DLD1 (cell line): ENCODE data around the gene MT2A.
"Not testable (repeated sequence)": the region's sequence is repeated elsewhere in the genome, so short reads cannot be mapped to it uniquely, and the experiment has no call there.

Experiments used
- in situ Hi-C: cut with HindIII; loops from 2 replicates; pipeline ENCODE4 v1.10.0; 2017; ENCODE audit warnings: low sequenced_read_pairs

MT2A gene

DNA sequence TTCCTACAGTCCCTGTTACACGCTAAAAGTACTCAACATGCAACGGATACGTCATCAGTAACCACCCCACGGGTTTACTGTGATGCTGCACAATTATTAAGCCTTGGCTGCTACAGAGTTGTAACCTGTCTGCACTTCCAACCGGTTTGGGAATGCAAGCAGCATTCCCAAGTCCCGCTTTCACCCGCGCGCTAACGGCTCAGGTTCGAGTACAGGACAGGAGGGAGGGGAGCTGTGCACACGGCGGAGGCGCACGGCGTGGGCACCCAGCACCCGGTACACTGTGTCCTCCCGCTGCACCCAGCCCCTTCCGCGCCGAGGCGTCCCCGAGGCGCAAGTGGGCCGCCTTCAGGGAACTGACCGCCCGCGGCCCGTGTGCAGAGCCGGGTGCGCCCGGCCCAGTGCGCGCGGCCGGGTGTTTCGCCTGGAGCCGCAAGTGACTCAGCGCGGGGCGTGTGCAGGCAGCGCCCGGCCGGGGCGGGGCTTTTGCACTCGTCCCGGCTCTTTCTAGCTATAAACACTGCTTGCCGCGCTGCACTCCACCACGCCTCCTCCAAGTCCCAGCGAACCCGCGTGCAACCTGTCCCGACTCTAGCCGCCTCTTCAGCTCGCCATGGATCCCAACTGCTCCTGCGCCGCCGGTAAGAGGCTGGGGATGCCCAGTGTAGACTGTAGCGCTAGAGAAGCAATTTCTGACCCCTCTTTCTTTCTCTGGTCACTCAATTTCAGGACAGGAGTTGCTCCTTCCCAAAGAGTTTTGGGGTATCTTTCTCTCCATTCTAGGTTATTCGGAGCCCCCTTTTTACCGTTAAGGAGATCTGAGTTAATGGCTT lies at the start of gene MT2A:
MT2A (plus strand) TSS at position 542 of the 833 bp plus-strand sequence; CDS start at position 614, 72 bp downstream.
- in situ Hi-C loops, result no loop called here

DNA sequence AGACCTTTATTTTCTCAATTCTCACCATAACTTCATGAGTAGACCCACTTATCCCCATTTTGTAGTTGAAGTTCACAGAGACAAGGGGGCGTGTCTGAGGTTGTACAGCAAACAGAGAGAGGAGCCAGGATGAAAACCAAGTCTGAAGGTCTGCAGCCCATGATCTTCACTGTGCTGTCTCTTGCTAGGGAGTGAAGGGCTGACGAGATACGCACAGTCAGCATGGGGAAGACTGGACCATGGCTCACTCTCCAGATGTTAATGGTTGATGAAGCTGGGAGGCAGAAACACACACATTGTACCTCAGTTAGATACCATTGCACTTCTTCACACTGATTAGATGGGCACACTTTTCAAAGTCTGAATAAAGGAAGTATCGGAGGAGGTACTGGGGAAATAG lies 49.3 kb upstream of the MT2A start:
- in situ Hi-C loops, result no loop called here

DNA sequence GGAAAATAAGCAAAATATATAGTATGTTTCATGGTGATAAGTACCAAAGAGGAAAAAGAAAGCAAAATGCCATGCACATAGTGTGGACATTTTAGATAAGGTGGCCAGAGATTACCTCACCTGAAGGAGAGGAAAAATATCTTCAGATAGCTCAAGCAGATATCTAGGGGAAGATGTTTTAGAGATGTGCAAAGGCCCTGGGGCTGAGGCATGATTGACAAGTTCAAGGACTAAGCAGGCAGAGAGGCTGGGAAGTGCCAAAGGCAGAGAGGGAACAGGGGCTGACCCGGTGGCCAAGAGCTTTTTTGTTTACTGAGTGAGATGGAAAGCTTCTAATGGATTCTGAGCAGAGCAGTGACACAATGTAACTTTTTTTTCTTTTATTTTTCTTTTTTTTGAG lies 47.9 kb upstream of the MT2A start:
- in situ Hi-C loops, result no loop called here

DNA sequence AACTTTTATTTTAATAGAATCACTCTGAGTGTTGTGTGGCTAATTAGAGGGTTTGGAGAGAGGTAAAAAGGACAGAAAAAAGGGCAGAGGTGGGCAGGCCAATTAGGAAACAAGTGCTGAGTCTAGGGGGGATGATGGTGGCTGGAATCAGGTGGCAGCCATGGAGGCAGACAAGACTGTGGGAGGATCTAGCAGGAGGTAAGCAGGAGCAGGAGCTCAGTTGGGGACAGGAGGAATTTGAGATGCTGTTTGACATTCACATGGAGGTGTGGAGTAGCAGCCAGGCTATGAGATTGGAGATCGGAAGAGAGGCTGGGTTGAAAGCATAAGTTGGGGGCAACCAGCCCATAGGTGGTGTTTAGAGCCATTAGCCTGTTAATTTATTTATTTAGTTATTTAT lies 47.3 kb upstream of the MT2A start:
- in situ Hi-C loops, result no loop called here

DNA sequence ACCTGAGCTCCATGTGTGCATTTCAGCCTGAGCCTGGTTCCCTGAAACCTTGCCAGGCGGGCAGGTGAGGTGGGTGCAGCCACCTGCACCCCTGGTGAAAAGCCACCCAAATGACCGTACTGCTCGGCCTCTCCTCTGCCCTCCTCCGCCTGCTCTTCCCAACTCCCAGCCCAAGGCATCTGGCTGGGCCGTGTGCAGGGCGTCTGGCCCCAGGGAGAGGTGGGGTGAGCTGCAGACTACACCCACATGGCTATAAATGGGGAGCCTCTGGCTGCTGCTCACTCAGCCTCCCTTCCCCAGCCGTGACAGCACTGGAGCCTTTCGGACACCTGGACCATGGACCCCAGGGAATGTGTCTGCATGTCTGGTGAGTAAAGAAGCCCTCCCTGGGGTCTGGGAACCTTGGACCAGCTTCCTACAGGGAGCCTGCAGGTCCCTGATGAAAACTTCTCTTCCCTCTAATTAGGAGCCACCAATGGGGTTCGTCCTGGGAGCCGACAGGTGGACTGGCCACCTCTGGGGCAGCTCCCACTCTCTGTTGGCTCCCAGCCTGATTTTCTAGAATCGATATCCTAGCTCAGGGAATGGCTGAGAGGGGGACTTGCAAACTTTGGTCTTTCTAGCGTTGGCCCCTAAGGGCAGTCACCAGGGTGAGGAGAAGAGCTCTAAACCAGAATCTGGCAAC lies 43.4 kb upstream of the MT2A start, which contains the start of gene MT4:
MT4 (plus strand) TSS at position 281 of the 685 bp plus-strand sequence; CDS start at position 337, 56 bp downstream.
- in situ Hi-C loops, result no loop called here

DNA sequence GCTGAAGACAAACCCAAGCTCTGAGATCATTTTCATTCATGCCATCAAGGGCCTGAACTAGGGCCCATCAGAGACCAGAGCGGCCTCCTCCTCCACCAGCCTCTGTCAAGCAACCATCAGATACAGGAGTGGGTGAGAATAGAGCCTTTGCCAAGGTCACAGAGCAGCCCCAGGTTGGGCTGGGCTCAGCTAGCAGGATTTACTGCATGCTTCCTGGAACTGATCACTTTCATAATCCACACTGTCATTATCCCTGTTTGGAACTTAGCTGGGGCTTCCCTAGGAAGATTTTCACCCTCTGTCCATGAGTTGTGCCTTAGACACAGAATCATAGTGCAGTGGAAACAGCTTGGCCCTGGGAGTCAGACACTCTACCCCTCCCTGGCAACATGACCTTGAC lies 38.4 kb upstream of the MT2A start:
- in situ Hi-C loops, result no loop called here

DNA sequence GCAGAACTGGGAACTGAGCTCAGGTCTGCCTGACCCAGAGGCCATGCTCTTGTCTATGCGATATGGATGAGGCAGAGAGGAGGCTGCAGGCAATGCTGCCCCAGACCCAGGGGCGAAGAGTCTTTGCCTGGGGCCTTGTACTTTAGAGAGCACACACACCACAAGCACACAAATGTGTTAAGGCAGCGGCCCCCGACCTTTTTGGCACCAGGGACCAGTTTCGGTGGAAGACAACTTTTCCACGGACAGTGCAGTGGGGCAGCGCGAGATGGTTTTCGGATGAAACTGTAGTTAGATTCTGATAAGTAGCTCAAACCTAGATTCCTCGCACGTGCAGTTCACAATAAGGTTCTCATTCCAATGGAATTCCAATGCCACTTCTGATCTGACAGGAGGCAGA lies 36.9 kb upstream of the MT2A start:
- in situ Hi-C loops, result no loop called here

DNA sequence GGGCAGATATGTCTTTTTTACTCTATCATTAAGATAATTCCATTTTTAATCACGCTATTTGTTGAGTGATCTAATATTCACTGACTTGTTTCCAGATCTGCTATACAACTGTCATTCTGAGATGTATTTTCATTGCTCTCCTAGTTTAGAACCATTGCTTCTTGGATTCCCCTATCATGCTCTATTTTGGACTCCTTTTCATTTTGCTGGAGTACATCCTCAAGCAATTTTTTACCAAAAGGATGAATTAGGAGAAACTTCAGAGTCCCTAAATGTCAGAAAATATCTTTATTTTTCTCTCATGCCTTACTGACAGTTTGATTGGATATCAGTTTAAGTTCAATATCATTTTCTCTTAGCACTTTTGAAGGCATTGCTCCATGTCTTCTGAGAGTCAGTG lies 33.8 kb upstream of the MT2A start:
- in situ Hi-C loops, result no loop called here

DNA sequence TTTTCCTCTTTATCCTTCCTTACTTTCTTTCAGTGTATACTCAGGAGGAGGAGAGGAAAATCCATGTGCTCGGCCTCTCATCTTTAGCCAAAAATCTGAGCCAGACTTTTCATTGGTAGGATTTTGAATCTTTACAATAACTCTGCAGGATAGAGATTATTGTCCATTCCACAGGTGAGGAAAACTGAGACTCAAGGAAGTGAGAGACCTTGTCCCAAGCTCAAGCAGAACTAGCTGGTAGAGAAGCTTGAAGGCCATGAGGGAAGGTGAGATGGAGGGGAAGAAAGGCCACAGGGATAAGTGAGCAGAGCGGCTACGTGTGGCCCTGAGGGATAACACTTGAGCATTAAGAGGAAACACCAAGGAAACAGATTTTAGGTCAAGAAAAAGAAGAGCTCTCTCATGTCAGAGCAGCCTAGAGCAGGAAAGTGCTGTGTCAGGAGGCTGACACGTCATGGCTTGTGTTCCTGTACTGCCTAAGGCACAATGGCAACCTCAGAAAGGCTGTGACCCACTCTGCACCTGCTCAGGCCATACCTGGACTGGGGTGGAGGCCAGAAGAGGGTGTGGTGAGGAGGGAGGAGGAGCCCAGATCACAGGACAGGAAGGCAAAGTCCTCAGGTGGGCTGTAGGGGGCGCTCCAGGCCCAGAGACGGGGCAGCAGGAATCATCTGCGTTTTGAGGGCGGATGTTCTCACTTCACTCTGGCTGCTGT lies 31.6 kb upstream of the MT2A start:
- in situ Hi-C loops, result no loop called here

DNA sequence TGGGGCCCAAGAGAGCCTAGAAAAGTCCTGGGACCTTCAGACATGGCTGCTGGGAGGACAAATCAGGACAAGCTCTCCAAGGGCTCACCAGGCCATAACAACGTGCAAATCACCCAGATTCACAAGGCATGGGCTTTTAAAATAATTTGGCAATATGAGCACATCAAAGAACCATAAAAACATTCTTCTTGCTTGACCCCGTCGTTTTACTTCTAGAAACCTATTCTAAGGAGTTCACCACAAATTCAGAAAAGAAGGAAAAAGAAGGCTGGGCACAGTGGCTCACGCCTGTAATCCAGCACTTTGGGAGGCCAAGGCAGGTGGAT lies 31.1 kb upstream of the MT2A start:
- in situ Hi-C loops, result no loop called here

DNA sequence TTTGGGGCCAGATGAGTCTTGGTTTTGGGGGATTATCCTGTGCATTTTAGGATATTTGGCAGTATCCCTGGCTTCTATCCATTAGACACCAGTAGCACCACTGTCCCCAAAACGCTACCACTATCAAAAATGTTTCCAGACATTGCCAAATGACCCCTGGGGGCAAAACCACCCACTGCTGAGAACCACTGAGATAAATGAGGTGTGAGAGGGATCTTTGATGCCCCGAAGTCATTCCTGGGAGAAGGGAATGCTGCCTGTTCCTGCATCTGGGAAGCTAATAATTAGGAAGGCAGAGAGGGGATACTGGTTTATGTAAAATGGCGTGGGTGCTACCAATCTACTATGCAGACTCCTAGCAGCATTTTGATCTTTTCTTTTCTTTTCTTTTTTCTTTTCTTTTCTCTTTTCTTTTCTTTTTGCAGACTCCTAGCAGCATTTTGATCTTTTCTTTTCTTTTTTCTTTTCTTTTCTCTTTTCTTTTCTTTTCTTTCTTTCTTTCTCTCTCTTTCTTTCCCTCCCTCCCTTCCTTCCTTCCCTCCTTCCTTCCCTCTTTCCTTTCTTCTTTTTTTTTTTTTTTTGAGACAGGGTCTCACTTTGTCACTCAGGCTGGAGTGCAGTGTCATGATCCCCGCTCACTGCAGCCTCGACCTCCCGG lies 27.9 kb upstream of the MT2A start:
- in situ Hi-C loops, result no loop called here

DNA sequence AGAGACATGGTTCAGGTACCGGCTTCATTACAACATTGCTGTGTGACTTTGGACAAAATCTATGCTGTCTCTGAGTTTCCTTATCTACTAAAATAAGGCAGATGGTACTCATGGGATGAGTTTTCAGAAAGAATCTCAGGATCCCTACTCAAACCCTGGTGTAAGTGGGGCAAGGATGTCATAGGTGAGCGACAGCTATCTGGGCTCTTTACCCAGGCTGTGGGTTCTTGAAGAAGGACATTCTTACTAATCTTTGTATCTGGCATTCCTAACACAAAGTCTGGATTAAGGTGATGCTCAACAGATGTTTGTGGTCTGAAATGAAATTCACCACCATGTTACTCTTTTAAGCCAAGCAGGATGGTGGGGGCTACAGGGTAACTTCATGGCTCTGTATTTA lies 25.5 kb upstream of the MT2A start:
- in situ Hi-C loops, result not testable (repeated sequence)

DNA sequence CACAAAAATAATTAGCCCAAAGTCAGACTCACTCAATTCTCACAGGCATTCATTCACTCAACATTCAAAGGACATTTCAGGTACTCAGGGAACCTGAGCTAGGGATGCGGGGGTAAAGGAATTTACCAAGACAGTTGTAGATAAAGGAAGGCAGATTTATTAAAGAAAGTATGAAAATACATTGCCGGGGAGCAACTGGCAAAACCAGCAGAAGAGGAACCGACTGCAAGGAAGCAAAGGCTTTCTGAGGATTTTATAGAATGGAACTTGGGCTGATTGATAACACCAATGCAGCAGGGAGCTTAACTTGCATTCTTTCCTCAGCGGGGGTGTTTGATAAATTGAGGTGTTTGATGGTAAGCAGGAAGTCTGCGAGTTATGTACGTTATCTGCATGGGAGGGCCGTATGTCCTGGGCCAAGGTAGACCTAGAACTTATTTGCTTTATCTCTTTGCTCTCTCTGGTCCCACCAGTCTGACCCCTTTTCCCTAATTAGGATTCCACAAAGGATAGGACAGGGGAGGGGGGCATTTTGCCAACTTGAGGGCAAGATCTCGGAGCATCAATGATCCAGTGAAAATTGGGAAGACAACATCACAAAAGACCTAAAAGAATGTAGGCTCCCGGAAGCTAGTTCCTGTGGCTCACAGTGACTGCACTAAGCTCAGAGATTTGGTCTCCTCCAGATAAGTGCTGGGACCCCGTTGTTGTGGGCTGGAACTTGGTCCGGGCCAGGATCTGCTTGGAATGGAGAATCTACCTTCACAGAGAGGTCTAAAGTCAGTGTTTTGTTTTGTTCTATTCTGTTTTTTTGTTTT lies 24.8 kb upstream of the MT2A start:
- in situ Hi-C loops, result no loop called here

DNA sequence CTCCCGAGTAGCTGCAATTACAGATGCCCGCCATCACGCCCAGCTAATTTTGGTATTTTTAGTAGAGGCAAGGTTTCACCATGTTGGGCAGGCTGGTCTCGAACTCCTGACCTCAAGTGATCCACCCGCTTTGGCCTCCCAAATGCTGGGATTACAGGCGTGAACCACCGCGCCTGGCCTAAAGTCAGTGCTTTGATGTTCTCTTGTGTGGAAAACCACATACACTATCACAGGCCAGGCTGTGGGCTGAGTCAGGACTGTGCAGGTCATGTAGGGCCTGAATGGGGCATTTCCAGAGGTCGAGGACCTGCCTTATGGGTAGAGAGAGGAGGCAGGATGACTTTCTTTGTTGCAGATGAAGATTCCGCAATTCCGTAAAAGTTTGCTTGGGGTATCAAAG lies 24.1 kb upstream of the MT2A start:
- in situ Hi-C loops, result no loop called here

DNA sequence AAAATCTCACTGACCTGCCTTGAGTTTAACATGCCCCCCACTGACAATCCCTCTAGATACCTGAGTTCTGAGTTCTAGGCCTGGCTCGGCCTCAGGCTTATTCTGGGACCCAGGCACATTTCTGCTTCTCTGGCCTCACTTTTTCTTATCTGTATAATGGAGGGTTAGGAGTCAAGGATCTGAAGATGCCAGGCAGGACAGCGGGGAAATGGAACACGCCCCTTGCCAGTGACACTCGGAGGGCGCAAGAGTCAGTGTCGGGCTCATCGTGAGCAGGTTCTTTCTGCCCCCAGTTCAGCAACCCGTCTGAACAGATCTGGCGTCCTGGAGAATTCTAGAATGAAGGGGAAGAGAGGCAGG lies 19.6 kb upstream of the MT2A start:
- in situ Hi-C loops, result no loop called here

DNA sequence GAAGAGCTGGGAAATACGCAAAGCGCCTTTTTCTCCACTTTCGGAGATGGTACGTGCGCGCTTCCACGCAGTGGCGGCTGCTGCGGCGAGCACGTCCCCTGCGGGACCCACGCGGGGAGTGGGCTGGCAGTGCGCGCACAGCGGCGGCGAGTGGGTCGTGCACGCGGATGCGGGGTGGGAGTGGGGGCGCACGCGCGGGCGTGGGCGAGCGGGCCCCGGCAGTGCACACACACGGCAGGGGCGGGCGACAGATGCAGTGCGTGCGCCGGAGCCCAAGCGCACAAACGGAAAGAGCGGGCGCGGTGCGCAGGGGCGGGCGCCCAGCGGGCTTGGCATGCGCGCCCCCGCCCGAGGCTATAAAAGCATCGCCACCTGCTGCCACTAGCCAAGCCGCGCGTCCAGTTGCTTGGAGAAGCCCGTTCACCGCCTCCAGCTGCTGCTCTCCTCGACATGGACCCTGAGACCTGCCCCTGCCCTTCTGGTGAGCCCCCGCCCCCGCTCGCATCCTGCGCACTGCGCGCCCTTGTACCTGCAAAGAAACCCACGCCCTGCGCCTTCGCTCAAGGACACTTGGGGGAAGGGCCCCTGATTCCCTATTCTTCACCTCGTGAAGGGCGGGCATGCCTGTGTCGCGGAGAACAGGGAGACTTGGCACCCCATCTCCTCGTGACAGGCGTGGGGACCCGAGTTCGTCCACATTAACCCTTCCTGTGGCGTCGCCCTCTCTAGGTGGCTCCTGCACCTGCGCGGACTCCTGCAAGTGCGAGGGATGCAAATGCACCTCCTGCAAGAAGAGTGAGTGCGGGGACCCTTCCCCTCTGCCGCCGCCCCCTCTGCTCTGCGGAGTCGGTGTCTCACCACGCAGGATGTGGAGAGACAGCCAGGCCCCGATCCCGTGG lies 19.0 kb upstream of the MT2A start, which contains the start of gene MT3:
MT3 (plus strand) TSS at position 388 of the 899 bp plus-strand sequence; CDS start at position 451, 63 bp downstream.
- in situ Hi-C loops, result no loop called here

DNA sequence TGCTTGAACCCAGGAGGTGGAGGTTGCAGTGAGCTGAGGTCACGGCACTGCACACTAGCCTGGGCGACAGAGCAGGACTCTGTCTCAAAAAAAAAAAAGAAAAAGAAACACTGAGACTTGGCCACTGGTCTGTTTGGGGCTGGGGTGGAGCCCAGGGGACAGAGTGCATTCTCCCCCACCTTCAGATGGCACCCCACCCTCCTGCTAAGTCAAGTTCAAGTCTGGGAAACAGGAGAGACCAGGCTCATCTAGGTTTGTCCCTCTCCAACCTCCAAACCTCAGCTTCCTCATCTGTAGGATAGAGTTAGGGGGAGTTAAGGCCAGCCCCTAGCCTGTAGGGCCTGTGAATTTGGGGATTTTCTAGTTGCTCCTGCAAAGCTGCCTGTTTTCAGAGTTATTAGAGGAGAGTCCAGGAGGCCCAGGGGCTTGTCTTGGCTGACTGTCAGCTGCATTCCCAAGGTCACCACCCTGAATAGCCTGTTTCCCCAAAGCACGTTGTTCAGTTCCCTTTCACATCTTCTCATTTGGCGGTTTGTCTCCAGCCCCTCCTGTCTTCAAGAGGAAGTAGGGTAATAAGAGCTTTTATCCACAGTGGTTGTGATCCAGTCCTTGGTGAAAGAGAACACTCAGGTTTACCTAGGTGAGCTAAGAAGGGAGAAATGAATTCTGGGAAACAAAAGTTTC lies 16.9 kb upstream of the MT2A start:
- in situ Hi-C loops, result no loop called here

DNA sequence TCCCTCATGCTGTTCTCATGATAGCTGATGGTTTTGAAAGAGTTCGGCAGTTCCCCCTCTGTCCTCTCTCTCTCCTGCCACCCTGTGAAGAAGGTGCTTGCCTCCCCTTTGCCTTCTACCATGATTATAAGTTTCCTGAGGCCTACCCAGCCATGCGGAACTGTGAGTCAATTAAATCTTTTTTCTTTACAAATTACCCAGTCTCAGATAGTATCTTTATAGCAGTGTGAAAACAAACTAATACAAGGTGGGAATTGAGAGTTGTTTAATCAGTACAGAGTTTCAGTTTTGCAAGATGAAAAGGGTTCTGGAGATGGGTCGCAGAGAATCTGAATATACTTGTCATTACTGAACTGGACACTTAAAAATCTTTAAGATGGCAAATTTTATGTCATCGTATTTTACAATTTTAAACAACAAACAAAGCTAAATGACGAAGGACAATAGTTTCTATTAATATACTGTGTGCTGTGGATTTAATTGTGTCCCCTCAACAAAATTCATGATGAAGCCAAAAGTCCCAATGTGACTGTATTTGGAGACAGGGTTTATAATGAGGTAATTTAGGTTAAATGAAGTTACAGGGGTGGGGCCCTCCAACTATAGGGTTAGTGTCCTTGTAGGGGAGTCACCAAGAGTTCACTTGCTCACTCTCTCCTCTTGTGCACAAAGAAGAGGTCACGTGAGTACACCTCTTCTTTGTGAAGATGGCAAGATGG lies 14.7 kb upstream of the MT2A start:
- in situ Hi-C loops, result no loop called here
